GM12875 (cell line): Measurements from ENCODE around the gene RASSF8.

Experiments used
- H3K4me3 ChIP-seq: one replicate; pipeline ENCODE4 v1.5.1; 2011; ENCODE audit warnings: low read depth, low read length, control low read depth
- CTCF ChIP-seq: IDR thresholded peaks from 2 replicates; pipeline ENCODE4 v1.5.1; 2011; ENCODE audit warnings: low read depth, mild to moderate bottlenecking, control low read depth, inconsistent platforms, low read length, moderate library complexity, borderline replicate concordance; ENCODE audit not compliant: insufficient read depth

RASSF8 gene

DNA sequence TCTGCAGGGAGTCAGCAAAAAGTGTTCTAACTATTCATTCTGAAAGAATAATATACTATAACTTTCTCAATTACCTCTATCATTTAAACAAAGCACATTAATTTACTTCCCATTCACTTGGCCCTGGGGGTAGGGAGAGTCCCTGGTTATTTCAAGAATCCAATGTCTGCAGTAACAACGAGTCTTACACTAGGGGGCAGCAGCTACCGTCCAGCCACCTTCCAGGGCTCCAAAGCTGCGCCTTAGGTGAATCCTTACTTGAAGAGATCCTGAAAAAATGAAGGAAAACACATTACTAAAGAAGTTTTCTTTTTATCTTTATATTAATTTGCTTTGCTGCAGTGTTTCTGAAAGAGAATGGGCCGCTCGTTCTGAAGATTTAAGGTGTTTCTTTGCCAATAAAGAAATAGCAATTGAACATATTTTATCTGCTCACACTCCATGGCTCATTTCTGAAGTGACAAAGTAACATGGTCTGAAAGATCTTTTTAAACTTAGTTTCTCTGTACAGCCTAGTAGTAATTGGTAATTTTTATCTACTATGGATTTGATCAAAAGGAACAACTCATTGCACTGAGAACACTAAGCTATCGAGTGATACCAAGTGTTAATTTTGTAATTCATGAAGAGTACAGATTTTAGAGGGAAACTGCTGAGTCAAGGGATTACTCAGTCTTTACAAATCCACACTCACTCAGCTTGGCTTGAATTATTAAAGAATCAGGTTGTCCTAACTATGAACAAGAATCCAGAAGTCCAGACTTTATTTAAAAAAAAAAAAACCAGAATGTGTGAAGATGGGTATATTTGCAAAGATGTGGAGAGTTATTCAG is 138.8 kb downstream of the RASSF8 start:
- H3K4me3 ChIP-seq, result no peak overlapping the region
- peak; percentile 87 for TF ChIP-seq CTCF

DNA sequence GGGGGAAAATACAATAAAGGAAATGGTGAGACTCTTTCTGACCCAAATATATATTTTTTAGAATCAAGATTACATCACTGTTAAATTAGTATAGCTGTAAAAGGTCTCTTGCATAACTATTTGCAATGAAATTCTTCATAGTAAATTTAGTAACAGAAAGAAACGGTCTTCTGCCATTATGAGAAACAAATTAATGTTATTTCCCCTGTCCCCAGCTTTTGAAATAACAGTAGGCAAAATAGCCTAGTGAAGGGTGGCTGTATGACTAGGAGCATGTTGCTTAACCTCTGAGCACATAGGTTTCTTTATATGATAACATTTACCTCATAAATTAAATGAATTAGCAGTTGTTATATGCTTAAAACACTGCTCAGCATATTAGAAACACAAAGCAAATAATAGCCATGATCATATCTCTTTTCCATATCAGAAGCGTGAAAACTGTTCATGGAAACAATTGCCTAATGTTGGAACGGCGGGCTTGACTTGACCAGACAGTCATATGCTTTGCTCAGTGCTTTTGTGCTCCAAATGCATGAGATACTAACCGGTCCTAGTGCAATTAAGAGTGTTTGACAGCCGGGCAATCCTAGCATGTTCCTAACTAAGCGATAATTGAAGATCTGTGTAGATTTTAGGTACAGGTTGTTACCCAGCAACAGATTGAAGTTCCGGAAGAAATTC is 142.3 kb downstream of the RASSF8 start:
- no peak overlapping the region for H3K4me3 ChIP-seq
- TF ChIP-seq CTCF, result no peak

- TF ChIP-seq CTCF, result no peak
Observed at GRCh38 chr12:26101350-26101734, 142.9 kb downstream of the RASSF8 start.

GRCh38 chr12:26101763-26102162 is 143.3 kb downstream of the RASSF8 start:
- no peak overlapping the region for H3K4me3 ChIP-seq
- no peak for TF ChIP-seq CTCF

More at GRCh38 chr12:26101350-26101734, 142.9 kb downstream of the RASSF8 start:
- no peak overlapping the region for H3K4me3 ChIP-seq

DNA sequence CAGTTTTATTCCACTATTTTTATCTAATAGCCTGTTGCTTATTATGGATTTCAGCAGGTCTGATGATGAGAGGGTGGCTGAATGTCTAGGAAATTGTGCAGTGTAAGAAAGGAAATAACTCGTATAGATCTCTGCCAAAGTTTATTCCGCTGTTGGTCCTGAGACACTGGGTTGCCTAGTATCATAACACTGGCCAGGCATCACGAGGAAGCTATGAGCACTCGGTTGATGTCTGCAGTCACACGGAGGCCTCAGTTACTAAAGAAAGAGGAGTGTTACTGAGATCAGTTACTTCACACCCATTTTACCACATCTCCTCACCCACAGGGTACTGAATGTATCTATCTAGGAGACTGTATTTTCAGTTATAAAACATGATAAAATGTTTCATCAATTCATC is 144.5 kb downstream of the RASSF8 start:
- TF ChIP-seq CTCF, result no peak
- no peak overlapping the region for H3K4me3 ChIP-seq

GRCh38 chr12:26106347-26106746 is 147.9 kb downstream of the RASSF8 start:
- no peak for TF ChIP-seq CTCF
- H3K4me3 ChIP-seq, result no peak overlapping the region

- no peak overlapping the region for H3K4me3 ChIP-seq
- no peak for TF ChIP-seq CTCF
Observed at GRCh38 chr12:26108915-26109314, 150.4 kb downstream of the RASSF8 start.
